ENCODE measurements around the gene DCK.
"Not testable (repeated sequence)": the region's sequence is repeated elsewhere in the genome, so short reads cannot be mapped to it uniquely, and the experiment has no call there.

DCK gene

DNA sequence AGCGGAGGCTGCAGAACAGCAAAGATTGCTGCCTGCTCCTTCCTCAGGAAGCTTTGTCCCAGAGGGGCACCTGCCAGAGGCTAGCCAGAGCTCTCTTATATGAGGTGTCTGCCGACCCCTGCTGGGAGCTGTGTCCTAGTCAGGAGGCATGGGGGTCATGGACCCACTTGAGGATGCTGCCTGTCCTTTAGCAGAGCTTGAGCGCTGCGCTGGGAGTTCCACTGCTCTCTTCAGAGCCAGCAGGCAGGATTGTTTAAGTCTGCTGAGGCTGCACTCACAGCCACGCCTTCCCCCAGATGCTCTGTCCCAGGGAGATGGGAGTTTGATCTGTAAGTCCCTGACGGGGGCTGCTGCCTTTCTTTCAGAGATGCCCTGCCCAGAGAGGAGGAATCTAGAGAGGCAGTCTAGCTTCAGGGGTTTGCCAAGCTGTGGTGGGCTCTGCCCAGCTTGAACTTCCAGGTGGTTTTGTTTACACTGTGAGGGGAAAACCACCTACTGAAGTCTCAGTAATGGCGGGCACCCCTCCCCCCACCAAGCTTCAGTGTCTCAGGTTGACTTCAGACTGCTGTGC is 10.9 kb downstream of the DCK start:
- DNase-seq = no peak

DNA sequence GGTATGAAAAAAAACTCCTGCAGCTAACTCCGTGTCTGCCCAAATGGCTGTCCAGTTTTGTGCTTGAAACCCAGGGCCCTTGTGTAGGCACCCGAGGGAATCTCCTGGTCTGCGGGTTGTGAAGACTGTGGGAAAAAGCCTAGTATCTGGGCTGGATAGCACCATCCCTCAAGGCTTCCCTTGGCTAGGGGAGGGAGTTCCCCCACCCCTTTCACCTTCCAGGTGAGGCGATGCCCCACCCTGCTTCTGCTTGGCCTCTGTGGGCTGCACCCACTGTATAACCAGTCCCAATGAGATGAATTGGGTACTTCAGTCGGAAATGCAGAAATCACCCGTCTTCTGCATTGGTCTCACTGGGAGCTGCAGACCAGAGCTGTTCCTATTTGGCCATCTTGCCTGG is 11.6 kb downstream of the DCK start:
- not testable (repeated sequence) for DNase-seq

DNA sequence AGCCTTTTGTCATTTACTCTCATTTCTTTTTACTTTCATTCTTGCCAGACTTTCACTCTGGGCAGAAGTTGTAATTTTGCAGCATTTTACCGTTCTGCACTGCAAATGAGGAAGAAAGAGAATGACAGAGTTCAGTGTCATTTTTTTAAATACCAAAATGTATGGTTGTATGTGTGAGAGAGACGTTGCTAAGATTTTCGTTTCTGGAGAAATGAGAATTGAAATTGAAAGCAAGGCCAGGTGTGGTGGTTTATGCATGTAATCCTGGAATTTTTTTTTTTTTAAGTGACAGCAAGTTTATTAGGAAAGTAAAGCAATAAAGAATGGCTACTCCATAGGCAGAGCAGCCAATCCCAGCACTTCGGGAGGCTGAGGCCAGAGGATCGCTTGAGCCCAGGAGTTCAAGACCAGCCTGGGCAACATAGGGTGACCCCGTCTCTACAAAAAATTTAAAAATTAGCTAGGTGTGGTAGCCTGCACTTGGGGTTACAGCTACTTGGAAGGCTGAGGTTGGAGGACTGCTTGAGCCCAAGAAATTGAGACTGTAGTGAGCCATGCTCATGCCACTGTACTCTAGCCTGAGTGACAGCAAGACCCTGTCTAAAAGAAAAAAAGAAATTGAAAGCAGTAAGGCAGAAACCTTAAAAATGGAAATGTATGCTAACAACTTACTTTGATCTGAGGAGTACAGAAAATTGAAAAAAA is 12.9 kb downstream of the DCK start:
- DNase-seq = no peak

GRCh38 chr4:71008196-71008595 is 14.7 kb downstream of the DCK start:
- DNase-seq = no peak

- no peak for DNase-seq
These were observed 15.6 kb downstream of the DCK start for GRCh38 chr4:71009086-71009485.

DNA sequence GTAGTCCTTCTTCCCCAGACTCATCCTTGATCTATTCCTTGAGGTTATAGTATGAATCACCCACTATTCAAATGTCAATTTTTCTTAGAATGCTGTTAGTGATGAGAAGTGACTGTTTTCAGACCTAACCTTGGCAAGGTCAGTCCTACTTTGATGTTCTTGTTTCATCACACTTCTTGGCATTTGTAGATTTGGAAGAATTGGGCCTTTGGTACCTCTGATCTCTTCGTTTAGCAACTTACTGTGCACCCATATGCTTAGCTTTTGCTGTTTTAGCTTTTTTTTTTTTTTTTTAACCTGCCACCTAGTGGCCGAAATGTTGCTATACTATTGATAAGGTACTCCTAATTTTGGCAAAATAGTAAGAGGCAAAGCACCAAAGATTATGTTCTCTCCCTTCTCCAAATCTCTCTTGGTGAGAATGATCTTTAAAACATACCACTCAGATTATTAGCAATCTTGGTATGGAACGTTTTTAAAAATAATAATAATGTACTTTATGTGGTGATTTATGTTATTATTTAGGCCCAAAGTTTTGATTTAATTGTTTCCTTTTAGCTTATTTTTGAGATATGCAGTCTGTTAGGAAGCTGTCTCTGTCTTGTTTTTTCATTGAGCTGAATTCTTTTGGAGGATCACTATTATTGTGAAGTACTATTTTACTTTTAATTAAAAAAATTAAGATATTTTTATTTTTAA is 16.6 kb downstream of the DCK start:
- DNase-seq = peak; percentile 16

DNA sequence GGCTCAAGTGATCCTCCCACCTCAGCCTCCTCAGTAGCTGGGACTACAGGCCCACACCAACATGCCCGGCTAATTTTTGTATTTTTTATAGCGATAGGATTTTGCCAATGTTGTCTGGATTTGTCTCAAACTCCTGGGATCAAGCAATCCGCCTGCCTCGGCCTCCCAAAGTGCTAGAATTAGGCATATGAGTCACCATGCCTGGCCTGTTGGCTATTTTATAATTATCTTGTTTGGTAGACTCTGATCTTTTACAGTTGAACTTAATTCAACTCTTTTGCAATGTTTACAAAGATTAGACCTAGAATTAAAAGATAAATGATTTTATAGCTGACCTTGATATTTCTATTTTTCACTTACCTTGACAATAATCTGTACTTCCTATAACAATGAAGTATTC is 18.0 kb downstream of the DCK start:
- DNase-seq = no peak

- not testable (repeated sequence) for DNase-seq
These were observed 23.9 kb downstream of the DCK start for GRCh38 chr4:71017391-71017790.

DNA sequence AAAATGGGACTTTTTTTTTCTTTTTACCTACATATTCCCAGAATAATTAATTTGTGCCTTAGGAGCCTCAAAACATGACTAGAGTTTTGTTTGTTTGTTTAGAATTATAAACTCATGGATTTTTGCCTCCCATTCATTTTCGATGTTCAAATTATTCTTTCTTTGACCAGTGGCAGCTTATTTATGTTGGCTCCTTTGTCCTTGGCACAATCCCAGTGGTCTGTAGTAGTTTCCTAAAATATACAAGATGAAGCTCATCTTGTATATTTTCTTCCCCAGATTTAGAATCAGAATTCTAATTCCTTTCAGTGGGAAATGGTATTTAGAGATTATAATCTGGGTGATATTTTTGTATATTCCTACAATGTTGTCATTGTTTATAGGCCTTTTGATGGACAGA is 27.2 kb downstream of the DCK start:
- no peak for DNase-seq

DNA sequence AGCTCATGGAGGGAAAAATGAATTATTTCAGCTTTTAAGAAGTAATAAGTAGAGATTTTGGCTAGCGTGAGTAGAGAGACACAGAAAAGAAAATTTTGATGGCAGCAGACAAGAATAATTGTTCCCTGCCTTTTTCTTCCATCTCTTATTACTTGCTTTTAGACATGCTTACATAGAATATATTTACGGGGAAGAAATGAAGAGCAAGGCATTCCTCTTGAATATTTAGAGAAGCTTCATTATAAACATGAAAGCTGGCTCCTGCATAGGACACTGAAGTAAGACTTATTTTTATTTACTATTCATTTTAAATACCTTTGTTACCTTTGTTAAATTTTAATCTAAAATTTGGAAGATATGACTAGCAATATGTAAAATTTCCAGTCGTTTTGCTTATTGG is 32.2 kb downstream of the DCK start:
- DNase-seq = no peak

GRCh38 chr4:71026086-71026485 is 32.6 kb downstream of the DCK start:
- DNase-seq = peak; percentile 19

DNA sequence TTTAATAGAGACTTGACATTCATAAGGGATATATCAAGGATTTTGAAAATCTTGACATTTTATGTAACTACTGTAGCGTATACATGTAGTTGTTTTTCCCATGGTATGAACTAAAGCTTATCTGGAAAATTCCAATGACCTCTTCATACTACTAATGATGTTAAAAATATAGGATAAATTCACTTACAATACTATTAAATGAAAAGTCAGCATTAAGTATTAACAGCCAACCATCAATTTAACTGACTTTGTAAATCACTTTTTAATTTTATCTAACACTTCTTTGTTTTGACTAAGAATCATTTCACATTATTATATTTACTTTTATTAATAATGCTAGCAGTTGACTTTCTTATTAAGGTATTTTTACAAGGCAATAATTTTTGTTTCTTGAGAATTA is 34.2 kb downstream of the DCK start:
- no peak for DNase-seq

GRCh38 chr4:71029504-71029903 is 36.1 kb downstream of the DCK start:
- no peak for DNase-seq

DNA sequence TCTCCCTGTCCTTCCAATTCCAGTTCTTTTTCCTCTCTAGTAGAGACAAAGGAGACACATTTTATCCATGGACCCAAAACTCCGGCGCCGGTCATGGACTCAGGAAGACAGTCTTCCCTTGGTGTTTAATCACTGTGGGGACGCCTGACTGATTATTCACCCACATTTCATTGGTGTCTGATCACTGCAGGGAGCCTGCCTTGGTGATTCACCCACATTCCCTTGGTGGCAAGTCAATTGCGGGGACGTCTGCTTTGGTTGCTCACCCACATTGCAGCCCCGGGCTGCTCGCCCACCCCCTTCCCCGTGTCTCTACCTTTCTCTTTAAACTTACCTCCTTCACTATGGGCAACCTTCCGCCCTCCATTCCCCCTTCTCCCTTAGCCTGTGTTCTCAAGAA is 38.7 kb downstream of the DCK start:
- not testable (repeated sequence) for DNase-seq

DNA sequence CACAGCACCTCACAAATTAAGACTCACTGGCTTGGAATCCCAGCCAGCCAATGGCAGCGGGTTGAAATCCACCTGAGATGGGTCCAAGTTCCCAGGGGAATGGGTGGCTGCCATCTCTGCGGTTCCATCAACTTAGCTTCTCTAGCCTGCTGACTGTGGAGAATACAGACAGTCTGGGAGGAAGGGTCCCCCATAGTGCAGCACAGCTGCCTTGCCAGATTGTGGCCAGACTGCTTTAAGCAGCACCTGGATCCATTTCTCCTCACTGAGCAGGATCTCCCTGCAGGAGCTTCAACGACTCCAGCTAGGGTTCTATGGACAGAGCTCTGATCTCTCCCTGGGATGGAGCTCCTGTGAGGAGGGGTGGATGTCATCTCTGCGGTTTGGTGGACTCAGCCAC is 51.8 kb downstream of the DCK start:
- DNase-seq = no peak

- DNase-seq = no peak
These were observed 55.9 kb downstream of the DCK start for GRCh38 chr4:71049395-71049794.

DNA sequence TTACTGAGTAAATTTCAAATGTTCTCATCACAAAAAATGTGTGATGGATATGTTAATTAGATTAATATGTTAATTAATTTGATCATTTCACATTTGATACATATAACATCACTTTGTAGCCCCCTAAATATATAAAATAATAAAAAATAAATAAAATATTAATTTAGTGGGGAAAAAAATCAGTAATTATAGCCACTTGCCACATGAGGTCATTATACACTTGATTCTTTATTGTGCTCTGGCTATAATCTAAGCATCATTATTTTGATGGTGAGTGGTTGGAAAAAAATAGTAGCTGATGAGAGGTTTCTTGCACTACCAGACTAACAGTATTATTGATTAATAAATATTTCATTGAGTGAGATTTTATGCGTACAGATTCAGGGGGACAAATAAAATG is 57.4 kb downstream of the DCK start:
- DNase-seq = no peak

DNA sequence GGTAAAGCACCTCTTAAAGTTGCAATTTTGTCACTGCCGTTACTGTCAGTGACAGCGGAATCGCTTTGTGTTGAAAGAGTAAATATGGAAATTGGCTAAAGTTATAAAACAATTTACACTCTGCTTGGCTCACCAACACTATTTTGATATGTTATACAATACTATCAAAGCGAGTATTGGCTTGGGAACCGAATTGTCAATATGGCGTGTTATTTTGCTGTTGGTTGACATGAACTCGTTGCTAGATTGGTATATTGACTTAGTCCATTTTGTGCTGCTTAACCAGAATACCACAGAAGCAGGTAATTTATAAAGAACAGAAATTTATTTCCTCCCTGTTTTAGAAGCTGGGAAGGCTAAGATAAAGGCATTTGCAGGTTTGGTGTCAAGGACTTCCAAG is 58.6 kb downstream of the DCK start:
- no peak for DNase-seq

- DNase-seq = no peak
These were observed 59.3 kb downstream of the DCK start for GRCh38 chr4:71052716-71053115.

DNA sequence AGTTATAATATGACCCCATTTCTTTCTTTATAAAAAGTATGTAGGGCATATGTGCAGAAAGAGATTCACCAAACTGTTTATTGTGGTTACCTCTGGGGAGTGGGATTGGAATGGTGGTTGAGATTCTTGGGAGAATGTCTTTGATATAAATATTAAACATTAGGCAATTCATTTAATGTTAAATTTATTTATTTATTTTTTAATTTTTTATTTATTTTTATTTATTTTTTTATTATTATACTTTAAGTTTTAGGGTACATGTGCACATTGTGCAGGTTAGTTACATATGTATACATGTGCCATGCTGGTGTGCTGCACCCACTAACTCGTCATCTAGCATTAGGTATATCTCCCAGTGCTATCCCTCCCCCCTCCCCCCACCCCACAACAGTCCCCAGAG is 60.2 kb downstream of the DCK start:
- not testable (repeated sequence) for DNase-seq

GRCh38 chr4:71059573-71059972 is 66.1 kb downstream of the DCK start:
- peak; percentile 51 for DNase-seq

- DNase-seq = no peak
These were observed 69.0 kb downstream of the DCK start for GRCh38 chr4:71062436-71062835.

GRCh38 chr4:71063711-71064110 is 70.3 kb downstream of the DCK start:
- DNase-seq = no peak

DNA sequence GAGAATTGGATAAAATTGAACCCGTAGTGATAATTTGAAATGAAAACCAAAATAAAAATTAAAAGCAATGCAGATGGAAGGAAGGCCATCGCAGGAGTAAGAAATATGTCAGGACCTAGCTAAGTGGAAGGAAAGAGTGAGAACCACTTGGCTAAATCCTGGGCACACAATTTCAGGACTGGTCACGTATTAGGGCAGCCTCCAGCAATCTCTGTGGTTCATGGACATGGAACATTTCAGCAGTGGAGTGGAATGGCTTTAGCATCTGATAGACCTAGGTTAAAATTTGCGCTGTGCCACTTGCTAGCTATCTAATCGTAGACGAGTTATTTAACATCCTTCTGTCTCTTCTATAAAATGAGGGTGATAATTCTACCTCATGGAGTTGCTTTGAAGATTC is 71.1 kb downstream of the DCK start:
- no peak for DNase-seq
